Right forelimb (tissue), 1 donor: Measurements from ENCODE around the gene CLEC4C.
"Not testable (repeated sequence)": the region's sequence is repeated elsewhere in the genome, so short reads cannot be mapped to it uniquely, and the experiment has no call there.

Source experiments
- DNase-seq: peaks from one replicate; pipeline ENCODE4 v3.0.0-alpha.2; 2018

The CLEC4C gene, protein sequence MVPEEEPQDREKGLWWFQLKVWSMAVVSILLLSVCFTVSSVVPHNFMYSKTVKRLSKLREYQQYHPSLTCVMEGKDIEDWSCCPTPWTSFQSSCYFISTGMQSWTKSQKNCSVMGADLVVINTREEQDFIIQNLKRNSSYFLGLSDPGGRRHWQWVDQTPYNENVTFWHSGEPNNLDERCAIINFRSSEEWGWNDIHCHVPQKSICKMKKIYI

GRCh38 chr12:7747246-7747645 is at the start of gene CLEC4C:
Gene CLEC4C, minus strand, starts transcription at chr12:7747375. Its CDS starts 27 bp downstream, at chr12:7747348.
- DNase-seq = no peak

DNA sequence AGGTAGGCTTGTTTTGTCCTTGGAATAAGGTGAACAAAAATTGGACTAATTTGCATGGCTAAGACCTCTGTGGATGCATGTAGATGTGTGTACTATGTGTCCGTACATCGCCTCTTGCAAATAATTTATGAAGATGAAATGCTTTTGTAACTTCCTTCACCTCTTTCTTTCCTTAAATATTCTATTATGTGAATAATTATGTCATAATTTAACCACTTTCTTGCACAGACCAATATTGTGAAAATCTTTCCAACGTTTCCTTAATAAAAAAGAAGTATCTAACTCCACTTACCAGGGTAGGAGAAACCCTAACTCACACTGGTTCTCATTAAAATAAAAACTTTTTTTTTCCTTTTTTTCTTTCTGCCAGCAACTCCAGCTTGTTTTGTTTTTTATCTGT is 46.0 kb upstream of the CLEC4C start:
- no peak for DNase-seq

DNA sequence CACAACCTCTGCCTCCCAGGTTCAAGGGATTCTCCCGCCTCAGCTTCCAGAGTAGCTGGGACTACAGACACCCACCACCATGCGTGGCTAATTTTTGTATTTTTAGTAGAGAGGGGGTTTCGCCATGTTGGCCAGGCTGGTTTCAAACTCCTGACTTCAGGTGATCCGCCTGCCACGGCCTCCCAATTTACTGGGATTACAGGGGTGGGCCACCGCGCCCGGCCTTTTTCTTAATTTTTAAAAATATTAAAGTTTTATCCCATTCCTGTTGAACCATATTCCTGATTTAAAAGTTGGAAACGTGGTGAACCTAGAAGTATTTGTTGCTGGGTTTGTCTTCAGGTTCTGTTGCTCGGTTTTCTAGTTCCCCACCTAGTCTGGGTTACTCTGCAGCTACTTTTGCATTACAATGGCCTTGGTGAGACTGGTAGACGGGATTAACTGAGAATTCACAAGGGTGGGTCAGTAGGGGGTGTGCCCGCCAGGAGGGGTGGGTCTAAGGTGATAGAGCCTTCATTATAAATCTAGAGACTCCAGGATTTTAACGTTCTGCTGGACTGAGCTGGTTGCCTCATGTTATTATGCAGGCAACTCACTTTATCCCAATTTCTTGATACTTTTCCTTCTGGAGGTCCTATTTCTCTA is 41.8 kb upstream of the CLEC4C start, which contains the start of gene NANOG:
NANOG (plus strand) TSS at position 519 of the 645 bp plus-strand sequence. CDS start 213 bp downstream, outside the sequence.
- not testable (repeated sequence) for DNase-seq

DNA sequence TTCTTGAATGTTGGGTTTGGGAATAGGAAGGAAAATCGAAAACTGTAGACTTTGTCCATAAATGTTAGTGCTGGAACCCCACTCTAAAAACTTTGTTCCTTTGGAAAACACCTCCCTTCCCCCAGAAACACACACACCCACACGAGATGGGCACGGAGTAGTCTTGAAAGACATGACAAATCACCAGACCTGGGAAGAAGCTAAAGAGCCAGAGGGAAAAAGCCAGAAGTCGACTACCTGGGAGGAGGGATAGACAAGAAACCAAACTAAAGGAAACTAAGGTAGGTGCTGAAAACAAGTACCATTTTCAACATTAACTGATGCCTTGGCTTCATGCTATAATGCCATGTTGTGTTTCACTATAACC is 41.1 kb upstream of the CLEC4C start:
- DNase-seq = no peak

GRCh38 chr12:7787574-7788293 is 40.6 kb upstream of the CLEC4C start:
- DNase-seq = no peak

DNA sequence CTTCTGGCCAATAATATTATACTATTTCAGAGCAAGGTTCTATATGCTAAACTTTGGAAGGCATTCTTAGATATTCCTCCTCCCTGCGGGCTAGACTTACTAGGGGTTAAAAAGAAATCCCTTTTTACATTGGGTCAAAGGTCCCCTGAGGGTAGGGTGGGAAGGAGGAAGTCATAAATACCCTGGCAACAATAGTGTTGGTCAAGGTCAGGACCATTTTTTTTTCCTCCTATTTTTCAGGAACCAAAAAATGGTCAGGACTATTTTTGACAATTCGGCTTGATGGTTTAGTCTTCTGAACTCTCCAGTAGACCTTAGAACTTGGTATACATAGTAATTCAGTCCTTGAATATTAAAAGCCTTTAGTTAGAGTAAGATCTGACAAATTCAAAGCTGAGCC is 37.5 kb upstream of the CLEC4C start:
- no peak for DNase-seq

DNA sequence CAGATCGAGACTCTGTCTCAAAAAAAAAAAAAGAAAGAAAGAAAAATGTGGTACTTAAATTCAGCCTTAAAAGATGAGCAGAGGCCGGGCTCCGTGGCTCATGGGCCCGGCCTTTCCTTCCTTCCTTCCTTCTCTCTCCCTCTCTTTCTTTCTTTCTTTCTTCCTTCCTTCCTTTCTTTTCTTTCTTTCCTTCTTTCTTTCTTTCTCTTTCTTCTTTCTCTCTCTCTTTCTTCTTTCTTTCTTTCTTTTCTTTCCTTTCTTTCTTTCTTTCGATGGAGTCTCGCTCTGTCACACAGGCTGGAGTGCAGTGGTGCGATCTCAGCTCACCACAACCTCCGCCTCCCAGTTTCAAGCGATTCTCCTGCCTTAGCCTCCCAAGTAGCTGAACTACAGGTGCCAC is 36.3 kb upstream of the CLEC4C start:
- not testable (repeated sequence) for DNase-seq

- no peak for DNase-seq
These were observed 34.9 kb upstream of the CLEC4C start for GRCh38 chr12:7782055-7782454.

GRCh38 chr12:7781274-7781673 is 34.1 kb upstream of the CLEC4C start:
- no peak for DNase-seq

GRCh38 chr12:7769999-7770398 is 22.8 kb upstream of the CLEC4C start:
- no peak for DNase-seq

GRCh38 chr12:7758766-7759140 is 11.6 kb upstream of the CLEC4C start:
- DNase-seq = no peak

GRCh38 chr12:7756993-7757392 is 9.8 kb upstream of the CLEC4C start:
- DNase-seq = no peak

DNA sequence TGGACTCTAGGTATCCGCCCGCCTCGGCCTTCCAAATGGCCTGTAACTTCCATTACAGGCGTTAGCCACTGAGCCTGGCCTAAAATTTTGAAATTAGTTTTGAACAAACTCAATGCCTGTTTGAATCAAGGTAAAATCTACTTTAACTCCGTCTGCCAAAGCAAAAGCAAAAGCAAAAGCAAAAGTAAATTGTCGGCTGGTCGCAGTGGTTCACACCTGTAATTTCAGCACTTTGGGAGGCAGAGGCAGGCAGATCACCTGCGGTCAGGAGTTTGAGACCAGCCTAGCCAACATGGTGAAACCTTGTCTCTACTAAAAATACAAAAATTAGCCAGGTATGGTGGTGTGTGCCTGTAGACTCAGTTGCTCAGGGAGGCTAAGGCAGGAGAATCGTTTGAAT is 8.5 kb upstream of the CLEC4C start:
- DNase-seq = not testable (repeated sequence)

- not testable (repeated sequence) for DNase-seq
These were observed 5.1 kb upstream of the CLEC4C start for GRCh38 chr12:7751941-7752922.

- no peak for DNase-seq
These were observed 4.2 kb upstream of the CLEC4C start for GRCh38 chr12:7751394-7751793.

DNA sequence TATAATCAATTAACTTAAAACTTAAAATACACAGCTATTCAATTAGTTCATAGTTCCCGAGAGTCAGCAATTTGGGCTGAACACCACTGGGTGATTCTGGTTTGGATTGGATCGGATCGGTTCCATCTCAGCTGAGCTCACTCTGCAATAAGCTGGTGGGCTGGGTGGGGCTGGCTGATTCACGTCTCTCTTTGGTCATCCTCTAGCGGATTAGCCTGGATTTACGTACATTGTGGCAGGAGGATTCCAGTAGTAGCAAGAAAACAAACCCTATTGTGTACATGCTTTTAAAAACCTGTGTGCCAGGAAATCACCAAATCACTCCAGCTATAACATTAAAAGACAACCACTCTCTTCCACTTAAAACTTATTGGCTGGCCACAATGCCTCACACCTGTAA is 3.2 kb upstream of the CLEC4C start:
- no peak for DNase-seq

GRCh38 chr12:7749442-7749841 is 2.3 kb upstream of the CLEC4C start:
- DNase-seq = no peak

GRCh38 chr12:7748852-7749251 is 1.7 kb upstream of the CLEC4C start:
- DNase-seq = no peak

DNA sequence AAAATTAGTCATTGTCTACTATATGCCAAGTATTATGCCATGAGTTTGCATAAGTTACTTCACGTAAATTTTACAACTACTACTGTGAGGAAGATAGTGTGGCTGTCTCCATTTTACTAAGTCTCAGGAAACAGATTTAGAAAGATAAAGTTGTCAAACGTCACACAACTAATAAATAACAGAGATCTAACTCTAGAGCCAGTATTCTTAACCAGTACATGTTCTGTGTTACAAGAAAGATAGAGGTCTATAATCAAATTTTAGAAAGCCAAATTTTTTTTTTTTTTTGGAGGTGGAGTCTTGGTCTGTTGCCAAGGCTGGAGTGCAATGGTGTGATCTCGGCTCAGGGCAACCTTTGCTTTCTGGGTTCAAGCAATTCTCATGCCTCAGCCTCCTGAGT is 14.2 kb downstream of the CLEC4C start:
- DNase-seq = no peak

GRCh38 chr12:7731486-7731885 is 15.7 kb downstream of the CLEC4C start:
- no peak for DNase-seq

GRCh38 chr12:7730984-7731383 is 16.2 kb downstream of the CLEC4C start:
- not testable (repeated sequence) for DNase-seq

DNA sequence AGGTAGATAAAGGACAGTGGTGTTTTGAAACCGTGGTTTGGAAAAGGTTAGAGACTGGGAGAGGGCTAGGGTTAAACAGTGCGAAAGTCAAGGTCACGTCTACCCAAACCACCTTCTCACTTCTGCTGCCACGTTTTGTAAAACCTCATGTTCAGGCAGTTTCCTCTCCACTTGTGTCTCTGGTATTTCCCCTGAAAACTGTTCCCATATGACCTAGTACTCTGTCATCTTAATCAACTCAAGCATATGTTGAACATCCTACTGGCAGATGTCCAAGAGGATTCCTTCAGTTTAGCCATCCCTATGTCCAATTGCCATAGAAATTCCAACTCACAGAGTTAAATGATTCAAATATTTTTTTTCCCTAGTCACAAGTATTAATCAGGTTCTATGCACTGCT is 17.4 kb downstream of the CLEC4C start:
- DNase-seq = no peak

DNA sequence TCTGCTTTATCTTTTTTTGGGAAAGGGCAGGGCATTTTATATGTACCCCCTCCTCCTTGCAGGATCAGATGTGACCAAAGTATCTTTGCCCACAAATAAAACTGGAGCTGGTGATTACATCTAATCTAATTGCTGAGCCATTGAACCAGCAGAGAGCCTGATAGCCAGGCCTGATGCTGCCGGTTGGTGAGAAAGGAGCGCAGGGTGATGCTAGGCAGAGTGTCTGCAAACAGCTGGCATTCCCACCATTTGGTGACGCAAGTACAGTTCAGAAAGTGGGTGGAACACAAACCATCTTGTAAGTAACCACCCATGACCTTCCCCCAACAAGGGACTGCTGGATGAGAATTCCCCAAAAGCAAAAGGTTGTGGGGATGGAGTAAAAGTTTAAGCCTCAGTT is 23.2 kb downstream of the CLEC4C start:
- no peak for DNase-seq
